Neural crest cell (in vitro differentiated cells): ENCODE results near the gene SGSH. TPM values are rescaled to one million over a fixed set of nuclear protein-coding genes. Genes with fewer than 3 reads are reported as not detected.
"Not testable (repeated sequence)": the region's sequence is repeated elsewhere in the genome, so short reads cannot be mapped to it uniquely, and the experiment has no call there.

Experiments
- DNase-seq: peaks from one replicate; pipeline ENCODE4 v3.0.0; 2021; ENCODE audit warnings: low read depth, mixed read lengths, low spot score
- H3K27ac Mint-ChIP-seq: one replicate; pipeline ENCODE4 v1.8.0; 2021; ENCODE audit warnings: mild to moderate bottlenecking, mixed read lengths; ENCODE audit not compliant: unreplicated experiment
- H3K27me3 Mint-ChIP-seq: 2 replicates; pipeline ENCODE4 v1.8.0; 2021; ENCODE audit warnings: low read depth, mild to moderate bottlenecking, mixed read lengths
- H3K36me3 Mint-ChIP-seq: 2 replicates; pipeline ENCODE4 v1.8.0; 2021; ENCODE audit warnings: low read depth, mild to moderate bottlenecking, mixed read lengths
- H3K4me1 Mint-ChIP-seq: 2 replicates; pipeline ENCODE4 v1.8.0; 2021; ENCODE audit warnings: mixed read lengths
- H3K4me3 Mint-ChIP-seq: one replicate; pipeline ENCODE4 v1.8.0; 2021; ENCODE audit warnings: mild to moderate bottlenecking, mixed read lengths
- H3K9me3 Mint-ChIP-seq: 2 replicates; pipeline ENCODE4 v1.8.0; 2021; ENCODE audit warnings: mixed read lengths
- CTCF ChIP-seq: fragments of 200-600 bp; sonication (generic); conservative IDR thresholded peaks from 2 replicates; pipeline ENCODE4 v1.5.0; 2021; ENCODE audit warnings: antibody characterized with exemption, mild to moderate bottlenecking
- total RNA-seq: library from RNA; stranded (reverse); gene quantifications from 2 replicates; pipeline ENCODE4 v1.2.1, GENCODE V29; 2021

SGSH gene
- total RNA-seq, 1 donor from 2014 or later = 32.8 TPM

- Mint-ChIP-seq H3K4me3 (no peak overlapping the region), H3K9me3 (no peaks in the 10 kb centered on the region), H3K4me1 (no peaks in the 10 kb centered on the region), H3K36me3 (peaks cover 8% of the 10 kb centered on the region), H3K27me3 (no peaks in the 10 kb centered on the region), H3K27ac (peak overlapping the region; percentile 81)
- DNase-seq = no peak
- TF ChIP-seq CTCF = no peak
Observed at GRCh38 chr17:80245566-80246265, 25.6 kb upstream of the SGSH start.

DNA sequence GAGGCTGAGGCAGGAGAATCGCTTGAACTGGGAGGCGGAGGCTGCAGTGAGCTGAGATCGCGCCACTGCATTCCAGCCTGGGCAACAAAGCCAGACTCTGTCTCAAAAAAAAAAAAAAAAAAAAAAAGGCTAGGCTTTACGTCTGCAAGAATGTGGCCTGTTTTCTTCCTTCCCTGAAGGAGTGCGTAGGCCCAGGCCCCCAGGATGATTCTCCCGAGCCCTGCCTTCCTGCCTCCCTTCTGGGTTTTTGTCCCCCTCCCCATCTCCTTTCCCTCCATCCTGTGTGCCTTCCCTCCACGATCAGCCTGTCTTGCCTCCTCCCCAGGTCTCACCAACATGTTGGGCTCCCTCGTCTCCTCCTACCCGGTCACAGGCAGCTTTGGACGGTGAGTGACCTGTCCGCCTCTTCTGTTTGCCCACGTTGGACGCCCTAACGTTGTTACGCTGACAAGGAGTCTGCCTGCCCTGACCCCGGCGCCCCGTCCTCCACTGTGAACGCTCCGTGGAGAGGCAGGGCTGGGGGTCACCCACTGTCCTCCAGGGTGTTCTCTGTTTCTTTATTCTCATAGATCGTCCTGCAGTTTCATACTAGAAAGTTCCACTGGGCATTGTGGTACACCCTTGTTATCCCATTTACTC is 24.9 kb upstream of the SGSH start:
- H3K4me3 Mint-ChIP-seq = no peak overlapping the region
- no peaks in the 10 kb centered on the region for H3K4me1 Mint-ChIP-seq
- no peak for DNase-seq
- H3K36me3 Mint-ChIP-seq = peaks cover 8% of the 10 kb centered on the region
- TF ChIP-seq CTCF = no peak
- no peaks in the 10 kb centered on the region for H3K27me3 Mint-ChIP-seq
- peak overlapping the region; percentile 81 for H3K27ac Mint-ChIP-seq
- no peaks in the 10 kb centered on the region for H3K9me3 Mint-ChIP-seq

DNA sequence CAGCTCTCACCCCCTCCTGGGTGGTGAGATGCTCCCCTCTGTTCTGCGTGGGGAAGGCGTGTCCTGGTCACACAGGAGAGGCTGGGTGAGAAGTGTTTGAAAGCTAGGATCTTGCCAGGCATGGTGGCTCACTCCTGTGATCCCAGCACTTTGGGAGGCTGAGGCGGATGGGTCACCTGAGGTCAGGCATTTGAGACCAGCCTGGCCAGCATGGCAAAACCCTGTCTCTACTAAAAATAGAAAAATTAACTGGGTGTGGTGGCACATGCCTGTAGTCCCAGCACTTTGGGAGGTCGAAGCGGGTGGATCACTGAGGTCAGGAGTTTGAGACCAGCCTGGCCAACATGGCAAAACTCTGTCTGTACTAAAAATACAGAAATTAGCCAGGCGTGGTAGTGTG is 24.3 kb upstream of the SGSH start:
- H3K36me3 Mint-ChIP-seq, H3K4me3 Mint-ChIP-seq, H3K27me3 Mint-ChIP-seq, H3K4me1 Mint-ChIP-seq, DNase-seq, H3K9me3 Mint-ChIP-seq: not testable (repeated sequence)
- peak overlapping the region; percentile 43 for H3K27ac Mint-ChIP-seq

- H3K27ac Mint-ChIP-seq = no peak overlapping the region
- no peaks in the 10 kb centered on the region for H3K27me3 Mint-ChIP-seq
- H3K4me1 Mint-ChIP-seq = no peaks in the 10 kb centered on the region
- no peaks in the 10 kb centered on the region for H3K9me3 Mint-ChIP-seq
- H3K36me3 Mint-ChIP-seq = peaks cover 8% of the 10 kb centered on the region
- H3K4me3 Mint-ChIP-seq = no peak overlapping the region
- no peak for TF ChIP-seq CTCF
- DNase-seq = no peak
Observed at GRCh38 chr17:80243526-80244433, 23.6 kb upstream of the SGSH start.

GRCh38 chr17:80242505-80242904 is 22.4 kb upstream of the SGSH start:
- Mint-ChIP-seq H3K4me1 (no peaks in the 10 kb centered on the region), H3K27ac (no peak overlapping the region), H3K36me3 (peaks cover 13% of the 10 kb centered on the region), H3K9me3 (no peaks in the 10 kb centered on the region), H3K27me3 (no peaks in the 10 kb centered on the region), H3K4me3 (no peak overlapping the region)
- no peak for DNase-seq
- no peak for TF ChIP-seq CTCF
